C4-2B (cell line): ENCODE measurements around the gene CPT1C.

Experiments
- H3K27ac ChIP-seq: fragments of 450-650 bp; 2 replicates; pipeline ENCODE4 v1.5.1; 2017
- CTCF ChIP-seq: fragments of 450-650 bp; conservative IDR thresholded peaks from 2 replicates; pipeline ENCODE4 v1.5.1; 2017; ENCODE audit warnings: mild to moderate bottlenecking
- ZFX ChIP-seq: fragments of 450-650 bp; IDR thresholded peaks from 2 replicates; pipeline ENCODE4 v1.6.1; 2017

The CPT1C gene

GRCh38 chr19:49651029-49651819 is 39.7 kb upstream of the CPT1C start:
- H3K27ac ChIP-seq = no peak overlapping the region
- TF ChIP-seq ZFX = no peak
- no peak for TF ChIP-seq CTCF

DNA sequence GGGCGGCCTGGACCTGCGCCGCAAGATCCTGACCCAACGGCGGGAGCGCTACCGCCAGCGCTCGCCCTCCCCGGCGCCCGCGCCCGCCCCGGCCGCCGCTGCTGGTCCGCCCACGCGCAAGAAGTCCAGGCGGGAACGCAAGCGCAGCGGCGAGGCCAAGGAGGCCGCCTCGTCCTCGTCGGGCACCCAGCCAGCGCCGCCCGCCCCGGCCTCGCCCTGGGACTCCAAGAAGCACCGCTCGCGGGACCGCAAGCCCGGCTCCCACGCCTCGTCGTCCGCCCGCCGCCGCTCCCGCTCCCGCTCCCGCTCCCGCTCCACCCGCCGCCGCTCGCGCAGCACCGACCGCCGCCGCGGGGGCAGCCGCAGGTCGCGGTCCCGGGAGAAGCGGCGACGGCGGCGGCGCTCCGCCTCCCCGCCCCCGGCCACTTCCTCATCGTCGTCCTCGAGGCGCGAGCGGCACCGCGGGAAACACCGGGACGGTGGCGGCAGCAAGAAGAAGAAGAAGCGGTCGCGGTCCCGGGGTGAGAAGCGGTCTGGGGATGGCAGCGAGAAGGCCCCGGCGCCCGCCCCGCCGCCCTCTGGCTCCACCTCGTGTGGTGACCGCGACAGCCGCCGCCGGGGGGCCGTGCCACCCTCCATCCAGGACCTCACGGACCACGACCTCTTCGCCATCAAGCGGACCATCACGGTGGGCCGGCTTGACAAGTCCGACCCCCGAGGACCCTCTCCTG is 38.9 kb upstream of the CPT1C start:
- TF ChIP-seq CTCF = no peak
- TF ChIP-seq ZFX = no peak
- H3K27ac ChIP-seq = no peak overlapping the region

GRCh38 chr19:49652551-49653465 is 38.1 kb upstream of the CPT1C start:
- no peak overlapping the region for H3K27ac ChIP-seq
- TF ChIP-seq CTCF (no peak), ZFX (no peak)

DNA sequence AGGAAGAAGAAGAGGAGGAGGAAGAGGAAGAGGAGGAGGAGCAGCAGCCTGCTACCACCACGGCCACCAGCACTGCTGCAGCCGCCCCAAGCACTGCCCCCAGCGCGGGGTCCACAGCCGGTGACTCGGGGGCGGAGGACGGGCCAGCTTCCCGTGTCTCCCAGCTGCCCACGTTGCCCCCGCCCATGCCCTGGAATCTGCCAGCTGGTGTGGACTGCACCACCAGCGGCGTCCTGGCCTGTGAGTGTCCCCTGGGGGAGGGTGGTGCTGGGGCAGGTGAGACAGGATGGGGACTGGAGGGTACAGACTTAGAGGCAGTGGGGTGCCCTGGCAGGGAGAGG is 37.5 kb upstream of the CPT1C start:
- H3K27ac ChIP-seq = no peak overlapping the region
- TF ChIP-seq ZFX = no peak
- no peak for TF ChIP-seq CTCF

- TF ChIP-seq CTCF (no peak), ZFX (no peak)
- no peak overlapping the region for H3K27ac ChIP-seq
These were observed 36.3 kb upstream of the CPT1C start for GRCh38 chr19:49654581-49654980.

DNA sequence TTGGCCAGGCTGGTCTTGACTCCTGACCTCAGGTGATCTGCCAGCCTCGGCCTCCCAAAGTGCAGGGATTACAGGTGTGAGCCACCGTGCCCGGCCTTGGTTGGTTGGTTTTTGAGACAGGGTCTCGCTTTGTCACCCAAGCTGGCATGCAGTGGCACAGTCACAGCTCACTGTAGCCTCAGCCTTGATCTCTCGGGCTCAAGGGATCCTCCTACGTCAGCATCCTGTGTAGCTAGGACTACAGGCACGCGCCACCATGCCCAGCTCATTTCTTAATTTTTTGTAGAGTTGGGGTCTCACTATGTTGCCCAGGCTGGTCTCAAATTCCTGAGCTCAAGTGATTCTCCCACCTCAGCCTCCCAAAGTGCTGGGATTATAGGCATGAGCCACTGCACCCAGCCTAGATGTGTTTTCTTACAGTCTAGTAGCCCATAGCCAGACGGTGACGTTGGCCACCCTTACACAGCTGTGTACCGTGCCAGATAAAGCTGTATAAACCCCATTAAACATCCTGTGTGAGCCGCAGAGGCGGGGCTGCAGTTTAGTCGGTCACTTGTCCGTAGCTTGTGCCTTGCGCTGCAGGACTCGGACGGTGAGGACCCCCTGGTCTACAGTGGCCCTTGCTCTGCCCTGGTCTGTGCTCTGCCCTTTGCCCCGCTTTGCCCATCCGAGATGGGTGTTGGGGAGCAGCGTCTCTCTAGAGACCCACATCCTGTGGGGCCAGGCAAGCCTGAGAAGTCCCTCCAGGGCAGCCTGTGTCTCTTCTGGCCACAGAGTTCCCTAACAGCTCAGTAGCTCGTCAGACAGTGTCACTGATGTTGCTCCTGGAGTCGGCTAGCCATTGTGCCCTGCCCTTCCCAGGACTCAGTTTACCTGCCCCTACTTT is 35.1 kb upstream of the CPT1C start:
- H3K27ac ChIP-seq = no peak overlapping the region
- TF ChIP-seq ZFX (no peak), CTCF (no peak)
